SK-N-SH treated with all-trans-retinoic acid at 6 μM for 48 hours (cell line): ENCODE results near the gene B3GNT5.

Experiments used
- ATAC-seq: fragments of 200-7000 bp; cut with Tn5 transposase; 3 replicates; pipeline ENCODE4 v1.9.1; 2020; ENCODE audit warnings: mild to moderate bottlenecking, moderate library complexity
- ARNTL ChIP-seq: fragments of 450-650 bp; formaldehyde crosslinking; IDR thresholded peaks from 2 replicates; pipeline ENCODE4 v1.5.0; 2020; ENCODE audit warnings: low read depth, mild to moderate bottlenecking, moderate library complexity, borderline replicate concordance
- BACH2 ChIP-seq: fragments of 250-450 bp; sonication (Bioruptor Pico); IDR thresholded peaks from 2 replicates; pipeline ENCODE4 v1.9.0; 2021; ENCODE audit warnings: mild to moderate bottlenecking, borderline replicate concordance
- CREB5 ChIP-seq: fragments of 250-450 bp; sonication (Bioruptor Pico); IDR thresholded peaks from 2 replicates; pipeline ENCODE4 v1.5.1; 2020; ENCODE audit warnings: low read depth, mild to moderate bottlenecking, moderate library complexity
- CSDC2 ChIP-seq: fragments of 250-450 bp; sonication (Bioruptor Pico); IDR thresholded peaks from 2 replicates; pipeline ENCODE4 v1.5.0; 2020; ENCODE audit warnings: mild to moderate bottlenecking, moderate library complexity
- CSRNP3 ChIP-seq: fragments of 250-450 bp; sonication (Bioruptor Pico); IDR thresholded peaks from 2 replicates; pipeline ENCODE4 v1.5.1; 2021; ENCODE audit warnings: mild to moderate bottlenecking, moderate library complexity
- ESRRG ChIP-seq: fragments of 250-450 bp; sonication (Bioruptor Pico); IDR thresholded peaks from 2 replicates; pipeline ENCODE4 v1.6.1; 2021; ENCODE audit warnings: mild to moderate bottlenecking
- GLIS3 ChIP-seq: fragments of 250-450 bp; sonication (Bioruptor Pico); IDR thresholded peaks from 2 replicates; pipeline ENCODE4 v1.5.0; 2020; ENCODE audit warnings: mild to moderate bottlenecking, moderate library complexity
- ISL1 ChIP-seq: fragments of 250-450 bp; sonication (Bioruptor Pico); IDR thresholded peaks from 2 replicates; pipeline ENCODE4 v2.1.2; 2022; ENCODE audit warnings: mild to moderate bottlenecking, moderate library complexity
- OSR1 ChIP-seq: fragments of 250-450 bp; sonication (Bioruptor Pico); IDR thresholded peaks from 2 replicates; pipeline ENCODE4 v1.8.0; 2022; ENCODE audit warnings: moderate library complexity, mild to moderate bottlenecking, inconsistent platforms
- PATZ1 ChIP-seq: fragments of 250-450 bp; sonication (Bioruptor Pico); IDR thresholded peaks from 2 replicates; pipeline ENCODE4 v1.8.0; 2020; ENCODE audit warnings: mild to moderate bottlenecking, moderate library complexity, borderline replicate concordance
- POU6F1 ChIP-seq: fragments of 250-450 bp; sonication (Bioruptor Pico); IDR thresholded peaks from 2 replicates; pipeline ENCODE4 v1.8.0; 2021; ENCODE audit warnings: low read depth, mild to moderate bottlenecking, moderate library complexity, borderline replicate concordance
- PPARA ChIP-seq: fragments of 250-450 bp; sonication (Bioruptor Pico); IDR thresholded peaks from 2 replicates; pipeline ENCODE4 v1.5.0; 2020; ENCODE audit warnings: mild to moderate bottlenecking, borderline replicate concordance
- RARB ChIP-seq: fragments of 250-450 bp; sonication (Bioruptor Pico); IDR thresholded peaks from 2 replicates; pipeline ENCODE4 v1.8.0; 2021; ENCODE audit warnings: mild to moderate bottlenecking, moderate library complexity
- SNAI2 ChIP-seq: fragments of 250-450 bp; sonication (Bioruptor Pico); IDR thresholded peaks from 2 replicates; pipeline ENCODE4 v1.5.0; 2020; ENCODE audit warnings: mild to moderate bottlenecking, moderate library complexity
- TCF4 ChIP-seq: fragments of 250-450 bp; sonication (Bioruptor Pico); IDR thresholded peaks from 2 replicates; pipeline ENCODE4 v1.8.0; 2021; ENCODE audit warnings: mild to moderate bottlenecking, moderate library complexity, borderline replicate concordance
- TOX ChIP-seq: fragments of 250-450 bp; sonication (Bioruptor Pico); IDR thresholded peaks from 2 replicates; pipeline ENCODE4 v1.8.0; 2021; ENCODE audit warnings: mild to moderate bottlenecking, moderate library complexity, borderline replicate concordance
- TSHZ2 ChIP-seq: fragments of 250-450 bp; sonication (Bioruptor Pico); IDR thresholded peaks from 2 replicates; pipeline ENCODE4 v1.5.0; 2020; ENCODE audit warnings: mild to moderate bottlenecking, moderate library complexity
- ZC3H10 ChIP-seq: fragments of 250-450 bp; sonication (Bioruptor Pico); IDR thresholded peaks from 2 replicates; pipeline ENCODE4 v1.5.1; 2021; ENCODE audit warnings: mild to moderate bottlenecking, moderate library complexity
- ZFP3 ChIP-seq: fragments of 250-450 bp; sonication (Bioruptor Pico); IDR thresholded peaks from 2 replicates; pipeline ENCODE4 v1.5.0; 2020; ENCODE audit warnings: mild to moderate bottlenecking, moderate library complexity
- ZFP30 ChIP-seq: fragments of 450-650 bp; formaldehyde crosslinking; IDR thresholded peaks from 2 replicates; pipeline ENCODE4 v1.5.0; 2022; ENCODE audit warnings: mild to moderate bottlenecking, moderate library complexity
- ZNF70 ChIP-seq: fragments of 450-650 bp; formaldehyde crosslinking; IDR thresholded peaks from 2 replicates; pipeline ENCODE4 v1.5.0; 2020; ENCODE audit warnings: mild to moderate bottlenecking, moderate library complexity
- ZNF8 ChIP-seq: fragments of 450-650 bp; formaldehyde crosslinking; IDR thresholded peaks from 2 replicates; pipeline ENCODE4 v1.5.0; 2020; ENCODE audit warnings: mild to moderate bottlenecking, moderate library complexity

B3GNT5 gene

GRCh38 chr3:183252973-183253527 is at the start of gene B3GNT5:
Gene B3GNT5, plus strand, starts transcription at chr3:183253253. Its CDS starts 16,546 bp downstream, at chr3:183269799.
- TF ChIP-seq SNAI2 = no peak
- no peak for TF ChIP-seq OSR1
- no peak for TF ChIP-seq ZNF70
- TF ChIP-seq BACH2 (CRISPR knock-in tag) = no peak
- TF ChIP-seq TSHZ2 (CRISPR knock-in tag) = no peak
- no peak for TF ChIP-seq RARB
- TF ChIP-seq PATZ1 (CRISPR knock-in tag) = no peak
- no peak for TF ChIP-seq ZC3H10 (CRISPR knock-in tag)
- TF ChIP-seq ISL1 (CRISPR knock-in tag) = no peak
- no peak for TF ChIP-seq CREB5 (CRISPR knock-in tag)
- TF ChIP-seq TCF4 (CRISPR knock-in tag) = no peak
- TF ChIP-seq ZNF8 (CRISPR knock-in tag) = no peak
- no peak for TF ChIP-seq CSDC2 (CRISPR knock-in tag)
- TF ChIP-seq ESRRG (CRISPR knock-in tag) = no peak
- TF ChIP-seq ZFP3 = no peak
- TF ChIP-seq POU6F1 (CRISPR knock-in tag) = no peak
- TF ChIP-seq TOX (CRISPR knock-in tag) = no peak
- no peak for TF ChIP-seq ARNTL (CRISPR knock-in tag)
- TF ChIP-seq, all 23 proteins: peak for 0
- ATAC-seq = peak; percentile 34

GRCh38 chr3:183203670-183204069 is 49.4 kb upstream of the B3GNT5 start:
- ATAC-seq = no peak
- TF ChIP-seq ZFP30 (CRISPR knock-in tag) = no peak
- TF ChIP-seq RARB = no peak
- TF ChIP-seq CSRNP3 (CRISPR knock-in tag) = no peak
- no peak for TF ChIP-seq ISL1 (CRISPR knock-in tag)
- TF ChIP-seq ESRRG (CRISPR knock-in tag) = no peak
- no peak for TF ChIP-seq ZC3H10 (CRISPR knock-in tag)
- no peak for TF ChIP-seq SNAI2
- TF ChIP-seq PPARA (CRISPR knock-in tag) = no peak
- TF ChIP-seq TOX (CRISPR knock-in tag) = no peak
- no peak for TF ChIP-seq ZNF70

- TF ChIP-seq ARNTL (CRISPR knock-in tag) (no peak), POU6F1 (CRISPR knock-in tag) (no peak), ZFP30 (CRISPR knock-in tag) (no peak), RARB (no peak), ZNF8 (CRISPR knock-in tag) (no peak), GLIS3 (CRISPR knock-in tag) (no peak)
- ATAC-seq = no peak
Observed at GRCh38 chr3:183208260-183208659, 44.8 kb upstream of the B3GNT5 start.
